ENCODE data around the gene BIN1. TPM values are rescaled to one million over a fixed set of nuclear protein-coding genes. Genes with fewer than 3 reads are reported as not detected.

BIN1 gene
- total RNA-seq, 1 experiment from 2014 or later, result 87.5 TPM

- ChIA-PET POLR2A (ENCODE audit: unreplicated experiment) (no interaction called here), CTCF (no interaction called here)
- 0 out of 2 replicates have a peak, but pooled peaks cover 3% of the 10 kb centered on the region for H4K20me1 ChIP-seq (ENCODE audit: insufficient read depth)
- H3K79me2 ChIP-seq (ENCODE audit: low read depth), result no peaks in the 10 kb centered on the region
- H3K4me2 ChIP-seq, result no peak overlapping the region
- H3K9me3 ChIP-seq (ENCODE audit: insufficient read depth, low read depth), result no peaks in the 10 kb centered on the region
- H3F3A ChIP-seq (ENCODE audit: insufficient read depth, low read depth), result peaks cover 13% of the 10 kb centered on the region
- DNase-seq, result no peak
- no peak overlapping the region for H3K27ac ChIP-seq
- H3K4me1 ChIP-seq (replicated peaks; ENCODE audit: insufficient read depth), result no peaks in the 10 kb centered on the region
- intact Hi-C loops (cut with micrococcal nuclease; ENCODE audit: unreplicated experiment), result no loop called here
- no peaks in the 10 kb centered on the region for H3K9me2 ChIP-seq (ENCODE audit: insufficient read depth)
- H3K36me3 ChIP-seq (ENCODE audit: low read depth), result 0 out of 2 replicates have a peak, but pooled peaks cover 4% of the 10 kb centered on the region
- no peak overlapping the region for H3K4me3 ChIP-seq
- no peak overlapping the region for H2AFZ ChIP-seq
- H3K27me3 ChIP-seq (ENCODE audit: insufficient read depth, low read depth), result no peaks in the 10 kb centered on the region
- BruUV-seq (replicated peaks), result no TSS peak
- TF ChIP-seq EZH2 (IDR thresholded peaks at IDR 0.05; ENCODE audit: low read depth) (no peak), CTCF (conservative IDR thresholded peaks at IDR 0.05) (no peak)
Measured at GRCh38 chr2:127048969-127049897, 57.7 kb downstream of the BIN1 start.

GRCh38 chr2:127048618-127048935 is 58.4 kb downstream of the BIN1 start:
- H3K27ac ChIP-seq, result no peak overlapping the region
- TF ChIP-seq EZH2 (IDR thresholded peaks at IDR 0.05; ENCODE audit: low read depth), result no peak
- TF ChIP-seq CTCF (conservative IDR thresholded peaks at IDR 0.05), result no peak
- no peak overlapping the region for H3K4me3 ChIP-seq
- peaks cover 19% of the 10 kb centered on the region for H3F3A ChIP-seq (ENCODE audit: insufficient read depth, low read depth)
- no peaks in the 10 kb centered on the region for H3K79me2 ChIP-seq (ENCODE audit: low read depth)
- intact Hi-C loops (cut with micrococcal nuclease; ENCODE audit: unreplicated experiment), result no loop called here
- H4K20me1 ChIP-seq (ENCODE audit: insufficient read depth), result 0 out of 2 replicates have a peak, but pooled peaks cover 3% of the 10 kb centered on the region
- ChIA-PET CTCF (no interaction called here), POLR2A (ENCODE audit: unreplicated experiment) (no interaction called here)
- no peak overlapping the region for H2AFZ ChIP-seq
- no peak for DNase-seq
- H3K4me1 ChIP-seq (replicated peaks; ENCODE audit: insufficient read depth), result no peaks in the 10 kb centered on the region
- H3K9me3 ChIP-seq (ENCODE audit: insufficient read depth, low read depth), result no peaks in the 10 kb centered on the region
- 0 out of 2 replicates have a peak, but pooled peaks cover 4% of the 10 kb centered on the region for H3K36me3 ChIP-seq (ENCODE audit: low read depth)
- no peak overlapping the region for H3K4me2 ChIP-seq
- no TSS peak for BruUV-seq (replicated peaks)
- H3K27me3 ChIP-seq (ENCODE audit: insufficient read depth, low read depth), result no peaks in the 10 kb centered on the region
- H3K9me2 ChIP-seq (ENCODE audit: insufficient read depth), result no peaks in the 10 kb centered on the region

- intact Hi-C loops (cut with micrococcal nuclease; ENCODE audit: unreplicated experiment), result no loop called here
- POLR2A ChIA-PET (ENCODE audit: unreplicated experiment), result no interaction called here
- CTCF ChIA-PET, result no interaction called here
- Histone ChIP-seq H3K9me2 (ENCODE audit: insufficient read depth) (no peaks in the 10 kb centered on the region), H2AFZ (no peak overlapping the region), H3K27me3 (ENCODE audit: insufficient read depth, low read depth) (no peaks in the 10 kb centered on the region), H3K9me3 (ENCODE audit: insufficient read depth, low read depth) (no peaks in the 10 kb centered on the region), H3K4me2 (no peak overlapping the region), H3F3A (ENCODE audit: insufficient read depth, low read depth) (peaks cover 18% of the 10 kb centered on the region), H3K27ac (no peak overlapping the region), H3K4me3 (no peak overlapping the region), H3K36me3 (ENCODE audit: low read depth) (0 out of 2 replicates have a peak, but pooled peaks cover 4% of the 10 kb centered on the region), H3K4me1 (replicated peaks; ENCODE audit: insufficient read depth) (no peaks in the 10 kb centered on the region), H4K20me1 (ENCODE audit: insufficient read depth) (0 out of 2 replicates have a peak, but pooled peaks cover 3% of the 10 kb centered on the region), H3K79me2 (ENCODE audit: low read depth) (no peaks in the 10 kb centered on the region)
- no peak for DNase-seq
- TF ChIP-seq CTCF (conservative IDR thresholded peaks at IDR 0.05) (no peak), EZH2 (IDR thresholded peaks at IDR 0.05; ENCODE audit: low read depth) (no peak)
- no TSS peak for BruUV-seq (replicated peaks)
Measured at GRCh38 chr2:127047716-127048617, 59.0 kb downstream of the BIN1 start.

Measured in PC-9 (cell line).